Heart right ventricle (tissue), 16 donors: ENCODE data around the gene NSD1. TPM values are rescaled to one million over a fixed set of nuclear protein-coding genes. Genes with fewer than 3 reads are reported as not detected.

ENCODE experiments used
- ATAC-seq, 8 donors: fragments of 200-7000 bp; cut with Tn5 transposase; one replicate each; pipeline ENCODE4 v1.9.1; 2020; ENCODE audit warnings: mild to moderate bottlenecking in 8 of 8, moderate library complexity in 8 of 8, moderate number of reproducible peaks in 1 of 8
- DNase-seq, 2 donors: peaks; one replicate each; pipeline ENCODE4 v3.0.0-alpha.2; 2020
- H3K27ac ChIP-seq, 10 donors: fragments of 200-600 bp; sonication (generic) in 2 of 10; one replicate each; pipeline versions ENCODE4 v1.5.0 to v1.8.0; 2020 to 2022; ENCODE audit warnings: mild to moderate bottlenecking in 3 of 10
- H3K27me3 ChIP-seq, 7 donors: fragments of 200-600 bp; one replicate each; pipeline ENCODE4 v1.8.0; 2021 to 2022; ENCODE audit warnings: mild to moderate bottlenecking in 2 of 7
- H3K36me3 ChIP-seq, 9 donors: fragments of 200-600 bp; sonication (generic) in 1 of 9; one replicate each; pipeline versions ENCODE4 v1.5.0 to v1.8.0; 2020 to 2022; ENCODE audit warnings: mild to moderate bottlenecking in 2 of 9
- H3K4me1 ChIP-seq, 9 donors: fragments of 200-600 bp; sonication (generic) in 1 of 9; one replicate each; pipeline versions ENCODE4 v1.5.0 to v1.8.0; 2020 to 2022; ENCODE audit warnings: mild to moderate bottlenecking in 4 of 9
- H3K4me3 ChIP-seq, 10 donors: fragments of 200-600 bp; sonication (generic) in 2 of 10; one replicate each; pipeline versions ENCODE4 v1.5.0 to v1.8.0; 2020 to 2022; ENCODE audit warnings: mild to moderate bottlenecking in 7 of 10, moderate library complexity in 2 of 10
- H3K9me3 ChIP-seq, 11 donors: fragments of 200-600 bp in 10 of 11; sonication (generic) in 2 of 11; one replicate each; pipeline versions ENCODE4 v1.5.0 to v1.8.0; 2013 to 2022; ENCODE audit warnings: mild to moderate bottlenecking in 2 of 11, control low read depth in 1 of 11, moderate library complexity in 1 of 11
- WGBS, 2 donors: extraction: QIAGEN DNeasy Blood & Tissue Kit; methylation state at CpG; one replicate each; pipeline ENCODE4 v1.1.7; 2013; ENCODE audit warnings: inconsistent platforms in 1 of 2; 5-methylcytosine and 5-hydroxymethylcytosine counted together
- intact Hi-C, 10 donors: fragments of 100-400 bp; cut with DNase I; formaldehyde crosslinking; loops; one replicate each; pipeline versions ENCODE4 v1.11.1 to v1.14.2; 2022
- polyA plus RNA-seq, 2 donors: library from polyadenylated mRNA; stranded (reverse); fragments of 200-250 nt; gene quantifications; one replicate each; pipeline ENCODE4 v1.2.3, GENCODE V29; 2013
- total RNA-seq, 10 donors: library from RNA; stranded (reverse); fragmentation: NEBNext Ultra II Directional in 3 of 10; extraction: Animal tissue kit (Norgen Biotek cat#: 25700) in 3 of 10; gene quantifications; one replicate each; pipeline versions ENCODE4 v1.2.1 to v1.2.4, GENCODE V29; 2021 to 2023
- TF ChIP-seq, protein P1 (sequence below), 9 donors: fragments of 200-600 bp; sonication (generic) in 2 of 9; IDR thresholded peaks; one replicate each; pipeline versions ENCODE4 v1.5.0 to v1.8.0; 2021 to 2022; ENCODE audit warnings: antibody characterized with exemption in 9 of 9, mild to moderate bottlenecking in 5 of 9, moderate library complexity in 1 of 9
- donor health status: Arrhythmogenic right ventricular cardiomyopathy.
- donor health status: ischemic (EF 13 %, LVEDD 7.1; RV severe dilation, severe dysfunction).
- donor health status: healthy with polysubstance abuse.
- donor health status: DM: no; HTN: yes; CAD: no.
- donor health status: DM: no; HTN: no; CAD: no.
- donor health status: ischemic (EF 25% LVEDD 6.9; RV normal size, moderate dysfunction).
- donor health status: ischemic (EF 25% LVEDD 5.7; RV mildly dilated, moderate dysfunction).
- donor health status: healthy.
- donor health status: DM: yes; HTN: yes; CAD: no.
- donor health status: Ischemic cardiomyopathy.
- donor health status: ischemic (EF 35%, LVEDD 5.7; RV mildly dilated, moderate dysfunction).
- donor health status: nonischemic (EF 11% LVEDD 7.7; RV severe dilation, severe dysfunction).
- donor health status: DM: yes; HTN: yes; CAD: no.
- donor health status: PGD.
- donor health status: ischemic (EF 29% LVEDD 5.4; RV normal size, mild dysfunction).
- donor health status: nonischemic (EF 23%, LVEDD 6.1; RV moderate dilation, normal function).

The NSD1 gene
- total and polyA plus RNA-seq, 12 donors = 5.6 to 62.9 (median 47.1) TPM

DNA sequence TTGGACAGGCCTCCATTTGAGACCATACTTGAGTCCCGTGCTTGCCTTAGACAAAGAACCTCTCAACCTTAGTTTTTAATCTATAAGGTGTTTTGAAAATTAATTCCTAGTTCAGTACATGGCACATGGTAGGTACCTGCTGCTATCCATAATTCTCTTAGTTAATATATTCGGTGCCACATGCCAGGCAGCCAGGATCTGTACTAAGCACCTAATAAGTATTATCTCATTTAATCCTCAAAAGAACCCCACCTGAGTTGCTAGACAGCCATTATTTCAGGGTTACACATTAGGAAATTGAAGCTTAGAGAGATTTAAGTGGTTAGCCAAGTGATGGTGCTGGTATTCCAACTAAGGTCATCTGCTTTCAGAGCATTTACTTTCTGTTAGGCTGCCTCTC is 29.9 kb downstream of the NSD1 start:
- ATAC-seq = no peak
- TF ChIP-seq, protein P1, sequence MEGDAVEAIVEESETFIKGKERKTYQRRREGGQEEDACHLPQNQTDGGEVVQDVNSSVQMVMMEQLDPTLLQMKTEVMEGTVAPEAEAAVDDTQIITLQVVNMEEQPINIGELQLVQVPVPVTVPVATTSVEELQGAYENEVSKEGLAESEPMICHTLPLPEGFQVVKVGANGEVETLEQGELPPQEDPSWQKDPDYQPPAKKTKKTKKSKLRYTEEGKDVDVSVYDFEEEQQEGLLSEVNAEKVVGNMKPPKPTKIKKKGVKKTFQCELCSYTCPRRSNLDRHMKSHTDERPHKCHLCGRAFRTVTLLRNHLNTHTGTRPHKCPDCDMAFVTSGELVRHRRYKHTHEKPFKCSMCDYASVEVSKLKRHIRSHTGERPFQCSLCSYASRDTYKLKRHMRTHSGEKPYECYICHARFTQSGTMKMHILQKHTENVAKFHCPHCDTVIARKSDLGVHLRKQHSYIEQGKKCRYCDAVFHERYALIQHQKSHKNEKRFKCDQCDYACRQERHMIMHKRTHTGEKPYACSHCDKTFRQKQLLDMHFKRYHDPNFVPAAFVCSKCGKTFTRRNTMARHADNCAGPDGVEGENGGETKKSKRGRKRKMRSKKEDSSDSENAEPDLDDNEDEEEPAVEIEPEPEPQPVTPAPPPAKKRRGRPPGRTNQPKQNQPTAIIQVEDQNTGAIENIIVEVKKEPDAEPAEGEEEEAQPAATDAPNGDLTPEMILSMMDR (IDR thresholded peaks at IDR 0.05) = no peak
- Histone ChIP-seq H3K36me3 (peaks cover 0 to 80% (median 0%) of the 10 kb centered on the region in 9 donors), H3K27me3 (no peaks in the 10 kb centered on the region), H3K9me3 (no peaks in the 10 kb centered on the region), H3K4me1 (peaks cover 0 to 5% (median under 1%) of the 10 kb centered on the region in 9 donors), H3K27ac (no peak overlapping the region), H3K4me3 (no peak overlapping the region)
- DNase-seq = no peak
- 99% methylated on average over 2 of the region's 2 CpGs for WGBS, 2 donors
- intact Hi-C loops = no loop called here

DNA sequence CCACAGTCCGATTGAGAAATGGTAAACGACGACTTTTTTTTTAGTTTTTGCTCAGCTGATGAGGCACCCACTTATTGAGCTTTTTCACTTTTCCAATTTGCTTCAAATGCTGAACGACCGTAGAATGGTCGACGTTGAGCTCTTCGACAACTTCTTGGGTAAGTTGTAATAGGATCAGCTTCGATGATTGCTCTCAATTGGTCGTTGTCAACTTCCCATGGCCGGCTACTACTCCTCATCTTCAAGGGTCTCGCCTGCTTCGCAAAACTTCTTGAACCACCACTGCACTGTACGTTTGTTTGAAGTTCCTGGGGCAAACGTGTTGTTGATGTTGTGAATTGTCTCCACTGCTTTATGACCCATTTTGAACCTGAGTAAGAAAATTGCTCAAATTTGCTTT is 35.7 kb downstream of the NSD1 start:
- TF ChIP-seq, protein P1 (IDR thresholded peaks at IDR 0.05) = no peak
- 94 to 95% methylated on average over 15 of the region's 15 CpGs for WGBS, 2 donors
- Histone ChIP-seq H3K4me1 (peaks cover 0 to 21% (median 13%) of the 10 kb centered on the region in 9 donors), H3K36me3 (peaks cover 0 to 74% (median 0%) of the 10 kb centered on the region in 9 donors), H3K9me3 (no peaks in the 10 kb centered on the region), H3K27me3 (no peaks in the 10 kb centered on the region), H3K27ac (no peak overlapping the region), H3K4me3 (no peak overlapping the region)
- DNase-seq = no peak
- no peak for ATAC-seq
- intact Hi-C loops = no loop called here

DNA sequence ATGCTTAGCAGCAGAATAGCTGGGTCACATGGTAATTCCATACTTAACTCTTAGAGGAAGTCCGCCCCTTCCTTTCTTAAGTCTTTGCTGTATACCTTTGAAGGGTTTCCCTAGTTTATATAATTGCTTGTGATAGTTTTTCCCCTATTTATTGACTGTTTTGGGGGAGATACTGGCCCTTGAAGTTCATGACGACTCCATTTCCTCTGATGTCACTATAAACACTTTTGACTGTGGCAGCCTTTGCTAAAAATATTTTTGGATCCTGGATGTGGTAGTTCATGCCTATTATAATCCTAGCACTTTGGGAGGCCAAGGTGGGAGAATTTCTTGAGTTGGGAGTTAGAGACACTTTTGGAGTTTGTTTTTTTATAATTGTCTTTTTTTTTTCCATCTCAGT is 38.4 kb downstream of the NSD1 start:
- TF ChIP-seq, protein P1 (IDR thresholded peaks at IDR 0.05) = no peak
- intact Hi-C loops = no loop called here

DNA sequence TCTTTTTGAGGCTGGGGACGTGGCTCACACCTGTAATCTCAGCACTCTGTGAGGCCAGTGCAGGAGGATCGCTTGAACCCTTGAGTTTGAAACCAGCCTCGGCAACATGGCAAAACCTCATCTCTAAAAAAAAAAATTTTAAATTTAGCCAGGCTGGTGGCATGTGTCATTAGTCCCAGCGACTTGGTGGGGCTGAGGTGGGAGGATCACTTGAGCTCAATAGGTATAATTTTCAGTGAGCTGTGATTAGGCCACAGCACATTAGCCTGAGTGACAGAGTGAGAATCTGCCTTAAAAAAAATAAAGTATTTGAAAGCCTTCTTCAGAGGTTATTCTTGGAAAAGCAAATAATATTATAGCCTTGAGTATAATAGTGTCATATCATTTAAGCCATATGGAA is 41.8 kb downstream of the NSD1 start:
- TF ChIP-seq, protein P1 (IDR thresholded peaks at IDR 0.05) = no peak
- H3K27ac ChIP-seq = no peak overlapping the region
- intact Hi-C loops = no loop called here
- no peak for ATAC-seq
- WGBS, 2 donors = 86 to 92% methylated on average over 4 of the region's 4 CpGs
- H3K4me1 ChIP-seq = peaks cover 0 to 46% (median 22%) of the 10 kb centered on the region in 9 donors
- peaks cover 0 to 27% (median 0%) of the 10 kb centered on the region in 9 donors for H3K36me3 ChIP-seq
- no peaks in the 10 kb centered on the region for H3K27me3 ChIP-seq
- no peak for DNase-seq
- no peak overlapping the region for H3K4me3 ChIP-seq
- no peaks in the 10 kb centered on the region for H3K9me3 ChIP-seq

More for the DNA sequence above, 38.4 kb downstream of the NSD1 start:
- peak in 6 of 8 donors; percentile 20 to 67 (median 51) for ATAC-seq
- Histone ChIP-seq H3K27ac (peak overlapping the region in 6 of 10 donors; percentile 1 to 58 (median 24)), H3K27me3 (no peaks in the 10 kb centered on the region), H3K36me3 (peaks cover 0 to 51% (median under 1%) of the 10 kb centered on the region in 9 donors), H3K9me3 (no peaks in the 10 kb centered on the region), H3K4me1 (peaks cover 0 to 32% (median 16%) of the 10 kb centered on the region in 9 donors), H3K4me3 (no peak overlapping the region)
- 51 to 53% methylated on average over 2 of the region's 2 CpGs for WGBS, 2 donors
- no peak for DNase-seq
